Lower leg skin (tissue), 4 donors: ENCODE measurements around the gene FNBP1L. TPM values are rescaled to one million over a fixed set of nuclear protein-coding genes. Genes with fewer than 3 reads are reported as not detected.

Experiments used
- DNase-seq, 2 donors: peaks; one replicate each; pipeline ENCODE4 v3.0.0-alpha.2; 2019; ENCODE audit warnings: low spot score in 2 of 2
- H3K4me3 ChIP-seq: fragments of 200-600 bp; sonication (generic); 2 replicates; pipeline ENCODE4 v1.5.1; 2017; ENCODE audit warnings: mild to moderate bottlenecking, low read depth; ENCODE audit not compliant: poor library complexity, severe bottlenecking
- POLR2A ChIP-seq, 2 donors: fragments of 450-650 bp; IDR thresholded peaks; one replicate each; pipeline ENCODE4 v1.6.1; 2016 to 2017; ENCODE audit warnings: antibody characterized with exemption in 2 of 2, mild to moderate bottlenecking in 1 of 2, moderate library complexity in 1 of 2
- WGBS, 2 donors: methylation state at CpG; one replicate each; pipeline ENCODE4 v1.1.5; 2018; 5-methylcytosine and 5-hydroxymethylcytosine counted together
- intact Hi-C: fragments of 100-400 bp; cut with DNase I; formaldehyde crosslinking; loops from one replicate; pipeline ENCODE4 v1.15.0; 2023; ENCODE audit warnings: low total_unique reads
- total RNA-seq, 4 donors: library from RNA; depleted of rRNA; stranded (reverse); fragments of >200 nt; gene quantifications; one replicate each; pipeline ENCODE4 v1.1.0, GENCODE V29; 2016
- TF ChIP-seq, protein P1 (sequence below), 3 donors: fragments of 450-650 bp; IDR thresholded peaks; one replicate each; pipeline ENCODE4 v1.5.1; 2016; ENCODE audit warnings: antibody characterized with exemption in 3 of 3, mild to moderate bottlenecking in 3 of 3, moderate library complexity in 2 of 3

The FNBP1L gene
- total RNA-seq, 4 donors from 2014 or later = 19.4 to 30.4 (median 21.9) TPM

DNA sequence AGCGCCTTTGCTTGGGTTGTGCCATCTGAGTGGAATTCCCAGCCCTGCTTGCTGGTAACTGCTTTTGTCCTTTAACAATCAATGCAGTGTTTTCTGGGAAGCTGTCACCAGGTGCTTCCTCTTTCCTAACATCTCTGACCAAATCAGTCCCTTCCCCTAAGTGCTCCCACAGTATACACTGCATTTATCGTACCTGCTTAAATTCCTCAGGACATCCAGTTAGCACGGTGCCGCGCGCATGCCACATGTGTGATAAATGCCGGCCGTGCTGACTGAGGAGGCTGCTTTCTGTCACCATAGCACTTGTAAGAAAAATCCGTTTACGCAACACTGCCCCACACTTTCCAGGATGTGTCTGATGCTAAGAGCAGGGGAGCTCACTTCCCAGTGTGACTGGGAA lies 118.3 kb downstream of the FNBP1L start:
- 74 to 89% methylated on average over 10 of the region's 10 CpGs for WGBS, 2 donors
- no peak overlapping the region for H3K4me3 ChIP-seq
- intact Hi-C loops = no loop called here
- DNase-seq = no peak
- no peak for TF ChIP-seq POLR2A (IDR thresholded peaks at IDR 0.05)
- TF ChIP-seq, protein P1, sequence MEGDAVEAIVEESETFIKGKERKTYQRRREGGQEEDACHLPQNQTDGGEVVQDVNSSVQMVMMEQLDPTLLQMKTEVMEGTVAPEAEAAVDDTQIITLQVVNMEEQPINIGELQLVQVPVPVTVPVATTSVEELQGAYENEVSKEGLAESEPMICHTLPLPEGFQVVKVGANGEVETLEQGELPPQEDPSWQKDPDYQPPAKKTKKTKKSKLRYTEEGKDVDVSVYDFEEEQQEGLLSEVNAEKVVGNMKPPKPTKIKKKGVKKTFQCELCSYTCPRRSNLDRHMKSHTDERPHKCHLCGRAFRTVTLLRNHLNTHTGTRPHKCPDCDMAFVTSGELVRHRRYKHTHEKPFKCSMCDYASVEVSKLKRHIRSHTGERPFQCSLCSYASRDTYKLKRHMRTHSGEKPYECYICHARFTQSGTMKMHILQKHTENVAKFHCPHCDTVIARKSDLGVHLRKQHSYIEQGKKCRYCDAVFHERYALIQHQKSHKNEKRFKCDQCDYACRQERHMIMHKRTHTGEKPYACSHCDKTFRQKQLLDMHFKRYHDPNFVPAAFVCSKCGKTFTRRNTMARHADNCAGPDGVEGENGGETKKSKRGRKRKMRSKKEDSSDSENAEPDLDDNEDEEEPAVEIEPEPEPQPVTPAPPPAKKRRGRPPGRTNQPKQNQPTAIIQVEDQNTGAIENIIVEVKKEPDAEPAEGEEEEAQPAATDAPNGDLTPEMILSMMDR (IDR thresholded peaks at IDR 0.05) = no peak

DNA sequence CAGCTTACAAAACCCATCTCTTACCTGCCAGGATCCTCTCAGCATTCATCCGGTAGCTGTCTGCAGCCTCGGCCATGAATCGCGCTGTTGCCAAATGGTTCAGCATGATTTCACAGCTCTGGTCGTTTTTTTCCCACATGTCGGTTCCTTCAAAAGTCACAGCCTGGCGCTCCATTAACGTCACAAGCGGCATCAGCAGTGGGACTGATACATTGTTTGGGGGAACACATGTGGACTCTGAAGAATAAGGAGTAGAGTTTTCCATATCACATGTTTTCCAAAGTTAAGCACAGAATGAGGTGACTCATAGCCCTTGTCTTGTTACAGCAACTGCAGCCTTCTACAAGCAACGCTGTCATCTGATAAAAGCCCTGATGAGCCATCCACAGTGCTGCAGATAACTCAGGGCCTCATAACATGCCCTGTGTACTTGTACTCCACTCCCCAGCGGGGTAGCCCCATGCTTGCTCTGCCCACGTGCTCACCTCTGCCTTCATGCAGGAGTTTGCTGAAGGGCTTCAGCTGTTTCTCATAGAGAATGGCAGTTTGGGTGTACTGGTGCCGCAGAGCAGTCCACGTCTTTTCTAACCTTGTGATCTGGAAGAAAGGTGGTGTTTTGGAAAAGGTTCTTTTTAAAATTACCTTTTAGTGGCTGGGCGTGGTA lies 119.5 kb downstream of the FNBP1L start:
- no peak overlapping the region for H3K4me3 ChIP-seq
- TF ChIP-seq POLR2A (IDR thresholded peaks at IDR 0.05) = no peak
- TF ChIP-seq, protein P1 (IDR thresholded peaks at IDR 0.05) = no peak
- intact Hi-C loops = no loop called here
- no peak for DNase-seq
- 65 to 69% methylated on average over 15 of the region's 15 CpGs for WGBS, 2 donors

DNA sequence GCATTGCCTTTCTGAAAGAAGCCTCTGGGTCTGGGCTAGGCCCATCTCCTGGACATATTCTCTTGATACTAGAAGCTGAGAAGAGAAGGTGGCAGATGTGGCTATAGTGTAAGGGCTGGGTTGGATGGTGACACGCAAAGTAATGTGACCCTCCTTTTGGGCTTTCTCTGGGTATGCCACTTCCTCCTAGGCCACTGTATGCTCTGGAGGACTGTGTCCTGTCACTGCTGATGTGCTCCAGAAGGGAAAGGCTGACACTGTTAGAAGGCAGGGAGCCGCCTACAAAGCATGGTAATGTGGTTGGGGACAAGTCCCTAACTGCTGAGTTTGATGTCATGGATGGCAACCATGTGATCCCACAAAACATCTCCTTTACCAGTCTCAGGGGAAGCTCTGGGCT lies 121.6 kb downstream of the FNBP1L start:
- no peak for DNase-seq
- no peak for TF ChIP-seq POLR2A (IDR thresholded peaks at IDR 0.05)
- TF ChIP-seq, protein P1 (IDR thresholded peaks at IDR 0.05) = no peak
- no peak overlapping the region for H3K4me3 ChIP-seq
- intact Hi-C loops = no loop called here
- 89 to 93% methylated on average over 2 of the region's 2 CpGs for WGBS, 2 donors

DNA sequence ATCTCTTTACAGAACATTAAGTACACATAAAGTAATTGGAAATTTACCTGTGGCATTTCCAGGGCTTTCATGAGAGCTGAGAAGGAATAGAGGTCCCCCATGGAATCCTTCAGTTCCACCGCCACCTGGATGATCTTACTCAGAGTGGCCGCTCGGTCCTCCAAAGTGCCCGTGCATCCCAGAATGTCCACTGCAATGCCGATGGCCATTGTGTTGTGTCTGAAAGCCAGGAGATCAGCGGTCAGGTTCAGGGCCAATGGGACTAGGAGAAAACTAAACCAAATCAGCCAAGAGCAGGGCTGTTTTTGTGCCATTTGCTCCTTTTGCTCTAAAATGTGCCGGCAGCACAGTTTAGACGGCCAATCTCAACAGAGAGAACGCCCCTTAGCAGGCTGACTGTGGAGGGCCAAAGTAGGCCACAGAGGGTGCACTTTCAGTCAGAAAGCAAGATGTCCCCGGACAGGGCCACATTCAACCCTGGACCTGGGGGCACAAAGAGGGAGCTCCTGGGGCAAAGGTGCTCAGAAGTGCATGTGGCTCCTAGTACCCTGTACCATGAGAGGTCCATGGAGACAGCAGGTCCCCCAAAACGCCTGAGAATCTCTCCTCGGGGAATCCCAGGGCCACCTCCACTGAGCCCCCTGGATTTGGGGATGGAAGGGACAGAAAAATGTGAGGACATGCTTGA lies 123.8 kb downstream of the FNBP1L start:
- DNase-seq = no peak
- 95% methylated on average over 12 of the region's 12 CpGs for WGBS, 2 donors
- intact Hi-C loops = no loop called here
- TF ChIP-seq POLR2A (IDR thresholded peaks at IDR 0.05) = no peak
- TF ChIP-seq, protein P1 (IDR thresholded peaks at IDR 0.05) = no peak
- no peak overlapping the region for H3K4me3 ChIP-seq

DNA sequence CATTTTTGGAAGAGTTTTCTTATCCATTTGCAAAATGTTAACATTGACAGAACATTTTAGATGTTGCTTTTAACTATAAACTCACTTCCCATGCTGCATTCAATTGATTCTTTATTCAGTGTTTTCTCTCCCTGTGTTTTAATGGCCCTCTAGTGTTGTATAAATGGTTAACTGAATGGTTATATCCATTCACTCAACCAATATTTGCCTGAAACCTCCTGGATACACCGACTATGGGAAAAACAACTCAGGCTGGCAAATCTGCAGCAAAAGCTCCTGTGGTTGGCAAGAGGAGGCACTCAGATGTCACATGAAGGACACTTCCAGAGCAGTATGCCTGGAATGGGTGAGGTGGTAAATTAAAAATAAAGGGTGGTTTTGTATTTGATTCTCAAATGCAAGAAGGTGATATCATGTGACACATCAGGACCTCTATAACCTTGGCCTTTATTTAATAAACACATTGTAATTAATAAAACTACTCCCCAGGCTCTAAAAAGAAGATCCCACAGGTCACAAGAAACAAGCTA lies 126.1 kb downstream of the FNBP1L start:
- DNase-seq = no peak
- intact Hi-C loops = no loop called here
- H3K4me3 ChIP-seq = no peak overlapping the region
- WGBS, 2 donors = 38 to 54% methylated on average over 1 of the region's 1 CpG
- no peak for TF ChIP-seq POLR2A (IDR thresholded peaks at IDR 0.05)
- TF ChIP-seq, protein P1 (IDR thresholded peaks at IDR 0.05) = no peak
